CD8-positive, alpha-beta memory T cell (primary cell): ENCODE data around the gene VCL. TPM values are rescaled to one million over a fixed set of nuclear protein-coding genes. Genes with fewer than 3 reads are reported as not detected.
"Not testable (repeated sequence)": the region's sequence is repeated elsewhere in the genome, so short reads cannot be mapped to it uniquely, and the experiment has no call there.

Experiments used
- CTCF ChIA-PET: fragments of 350-600 bp; sonication (Branson Sonifier 250); formaldehyde crosslinking; loops from one replicate; lab custom pipeline; 2021; ENCODE audit warnings: antibody characterized with exemption; lab: Charles Lee
- POLR2A ChIA-PET: fragments of 350-600 bp; sonication (Branson Sonifier 250); formaldehyde crosslinking; loops from one replicate; lab custom pipeline; 2021; ENCODE audit warnings: antibody characterized with exemption; lab: Charles Lee
- DNase-seq, 5 donors: peaks; one replicate each; pipeline versions ENCODE4 v3.0.0 to v3.0.0-alpha.2; 2020 to 2022; ENCODE audit warnings: mixed read lengths in 1 of 5
- H3K27ac ChIP-seq: one replicate; pipeline ENCODE4 v1.7.0; 2013; ENCODE audit warnings: low read depth, mild to moderate bottlenecking, low read length, moderate library complexity
- H3K27me3 ChIP-seq: 2 replicates; pipeline ENCODE4 v1.7.0; 2013; ENCODE audit warnings: low read length, mild to moderate bottlenecking; ENCODE audit not compliant: insufficient read depth, poor library complexity, severe bottlenecking
- H3K36me3 ChIP-seq: 2 replicates; pipeline ENCODE4 v1.7.0; 2013; ENCODE audit warnings: mild to moderate bottlenecking, low read length, moderate library complexity; ENCODE audit not compliant: insufficient read depth
- H3K4me1 ChIP-seq: 2 replicates; pipeline ENCODE4 v1.7.0; 2013; ENCODE audit warnings: mild to moderate bottlenecking, low read length, moderate library complexity; ENCODE audit not compliant: insufficient read depth
- H3K4me3 ChIP-seq: 2 replicates; pipeline ENCODE4 v1.7.0; 2013; ENCODE audit warnings: mild to moderate bottlenecking, low read length
- H3K9me3 ChIP-seq: 2 replicates; pipeline ENCODE4 v1.7.0; 2013; ENCODE audit warnings: mild to moderate bottlenecking, low read length
- H3K27ac Mint-ChIP-seq, 8 donors: one replicate each; pipeline ENCODE4 v1.8.0; 2020 to 2021; ENCODE audit warnings: mixed read lengths in 8 of 8, mild to moderate bottlenecking in 6 of 8, inconsistent platforms in 3 of 8, moderate library complexity in 3 of 8
- H3K27me3 Mint-ChIP-seq, 2 donors: one replicate each; pipeline ENCODE4 v1.8.0; 2020 to 2021; ENCODE audit warnings: mixed read lengths in 2 of 2, mild to moderate bottlenecking in 1 of 2, moderate library complexity in 1 of 2
- H3K36me3 Mint-ChIP-seq, 3 donors: one replicate each; pipeline ENCODE4 v1.8.0; 2020 to 2021; ENCODE audit warnings: mixed read lengths in 3 of 3, inconsistent platforms in 1 of 3, mild to moderate bottlenecking in 1 of 3
- H3K4me1 Mint-ChIP-seq, 3 donors: one replicate each; pipeline ENCODE4 v1.8.0; 2020 to 2021; ENCODE audit warnings: mixed read lengths in 3 of 3, inconsistent platforms in 1 of 3, mild to moderate bottlenecking in 1 of 3
- H3K4me3 Mint-ChIP-seq, 7 donors: one replicate each; pipeline ENCODE4 v1.8.0; 2020 to 2021; ENCODE audit warnings: mixed read lengths in 7 of 7, mild to moderate bottlenecking in 6 of 7, moderate library complexity in 4 of 7, inconsistent platforms in 2 of 7
- H3K9me3 Mint-ChIP-seq, 5 donors: one replicate each; pipeline ENCODE4 v1.8.0; 2020 to 2022; ENCODE audit warnings: mixed read lengths in 5 of 5, mild to moderate bottlenecking in 3 of 5, moderate library complexity in 2 of 5, inconsistent platforms in 1 of 5
- polyA plus RNA-seq: library from polyadenylated mRNA; unstranded; fragments of 300-500 nt; fragmentation: Illumina TruSeq; gene quantifications from one replicate; pipeline ENCODE4 v1.2.3, GENCODE V29; 2021
- total RNA-seq, 2 experiments: library from RNA; stranded (reverse); gene quantifications; one replicate each; pipeline ENCODE4 v1.2.3, GENCODE V29; 2021

VCL gene
- total and polyA plus RNA-seq, 3 experiments from 2014 or later: 30.6 to 43.7 (median 31.2) TPM

DNA sequence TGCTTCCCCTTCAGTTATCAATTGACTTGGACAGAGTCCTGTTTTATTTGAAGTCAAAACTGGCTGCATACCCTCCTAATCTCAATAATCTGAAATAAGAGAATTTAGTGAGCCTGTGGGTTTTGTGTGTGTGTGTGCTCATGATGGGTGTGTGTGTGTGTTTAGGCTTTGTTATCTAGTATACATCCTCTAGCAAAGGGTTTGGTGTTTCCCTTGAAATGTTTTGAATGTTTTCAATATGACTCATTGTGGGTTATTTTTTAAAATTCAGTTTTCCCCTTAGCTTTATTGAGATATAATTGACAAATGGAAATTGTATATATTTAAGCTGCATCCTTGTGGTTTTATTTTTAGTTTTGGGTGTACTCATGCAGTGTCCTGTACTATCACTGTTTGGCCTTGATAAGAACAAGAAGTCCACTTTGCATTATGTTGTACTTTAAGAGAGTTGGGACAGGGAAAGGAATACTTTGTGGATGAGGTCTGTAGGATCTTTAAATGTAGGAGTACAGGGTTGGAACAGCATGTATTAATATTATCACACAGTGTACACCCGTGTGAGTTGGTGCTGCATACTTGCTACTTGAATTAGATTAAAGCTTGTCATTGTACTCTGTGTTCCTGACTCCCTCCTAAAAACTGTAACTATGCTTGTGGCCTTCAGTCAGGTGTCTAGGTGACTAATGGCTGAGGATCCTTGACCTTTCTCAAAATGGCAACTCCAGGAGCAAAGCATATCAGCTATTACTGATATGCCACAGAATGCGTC, 58.3 kb downstream of the VCL start:
- Mint-ChIP-seq H3K27me3 (no peaks in the 10 kb centered on the region), H3K27ac (peak overlapping the region in 5 of 8 donors; percentile 8 to 51 (median 36)), H3K4me3 (peak overlapping the region in 2 of 7 donors; percentile 6 to 11), H3K4me1 (peaks cover 35 to 45% (median 39%) of the 10 kb centered on the region in 3 donors), H3K9me3 (no peaks in the 10 kb centered on the region), H3K36me3 (peaks cover 0 to 4% (median 0%) of the 10 kb centered on the region in 3 donors)
- peaks cover 12% of the 10 kb centered on the region for H3K4me1 ChIP-seq
- no peak for DNase-seq
- CTCF ChIA-PET: interaction anchor here (0.7 to 1.4 kb wide), 5 partner anchors 52 to 177 kb away, joined by 3 read pairs; no protein-coding TSS in a partner anchor
- no peaks in the 10 kb centered on the region for H3K36me3 ChIP-seq
- no peak overlapping the region for H3K4me3 ChIP-seq
- H3K27ac ChIP-seq: no peak overlapping the region
- POLR2A ChIA-PET: no interaction called here
- no peaks in the 10 kb centered on the region for H3K27me3 ChIP-seq
- H3K9me3 ChIP-seq: no peaks in the 10 kb centered on the region

DNA sequence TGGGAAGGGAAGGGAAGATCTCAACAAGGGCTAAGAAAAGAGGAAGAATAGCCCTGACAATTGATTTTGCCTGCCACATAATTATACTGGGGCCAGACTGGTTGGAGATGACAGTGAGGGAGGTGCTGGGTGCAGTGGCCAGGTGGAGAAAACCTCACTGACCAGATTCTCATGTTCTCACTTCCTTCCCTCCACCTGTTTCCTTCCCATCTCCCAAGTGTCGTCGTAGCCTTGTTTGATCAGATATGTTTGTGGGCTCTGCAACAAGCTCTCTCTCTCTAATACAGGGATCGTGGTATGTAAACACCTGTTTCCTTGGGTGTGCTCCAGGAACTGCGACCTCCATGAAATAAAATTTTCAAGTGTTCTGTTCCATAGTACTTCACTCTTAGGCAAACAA, 60.2 kb downstream of the VCL start:
- Histone ChIP-seq H3K27me3 (no peaks in the 10 kb centered on the region), H3K4me3 (no peak overlapping the region), H3K36me3 (no peaks in the 10 kb centered on the region), H3K9me3 (no peaks in the 10 kb centered on the region), H3K27ac (no peak overlapping the region), H3K4me1 (peaks cover 12% of the 10 kb centered on the region)
- H3K4me1 Mint-ChIP-seq: peaks cover 35 to 43% (median 38%) of the 10 kb centered on the region in 3 donors
- POLR2A ChIA-PET: interaction anchor here (0.7 kb wide), 1 partner anchor 43 kb away, joined by 4 read pairs; no protein-coding TSS in a partner anchor
- H3K9me3 Mint-ChIP-seq: no peaks in the 10 kb centered on the region
- CTCF ChIA-PET: interaction anchor here (1.0 to 1.7 kb wide), 5 partner anchors 19 to 118 kb away, joined by 3 to 4 read pairs (median 3); no protein-coding TSS in a partner anchor
- no peak for DNase-seq
- peak overlapping the region; percentile 5 to 65 (median 58) for H3K4me3 Mint-ChIP-seq
- H3K27ac Mint-ChIP-seq: peak overlapping the region in 7 of 8 donors; percentile 1 to 79 (median 69)
- H3K27me3 Mint-ChIP-seq: no peaks in the 10 kb centered on the region
- peaks cover 1 to 5% (median 4%) of the 10 kb centered on the region in 3 donors for H3K36me3 Mint-ChIP-seq

DNA sequence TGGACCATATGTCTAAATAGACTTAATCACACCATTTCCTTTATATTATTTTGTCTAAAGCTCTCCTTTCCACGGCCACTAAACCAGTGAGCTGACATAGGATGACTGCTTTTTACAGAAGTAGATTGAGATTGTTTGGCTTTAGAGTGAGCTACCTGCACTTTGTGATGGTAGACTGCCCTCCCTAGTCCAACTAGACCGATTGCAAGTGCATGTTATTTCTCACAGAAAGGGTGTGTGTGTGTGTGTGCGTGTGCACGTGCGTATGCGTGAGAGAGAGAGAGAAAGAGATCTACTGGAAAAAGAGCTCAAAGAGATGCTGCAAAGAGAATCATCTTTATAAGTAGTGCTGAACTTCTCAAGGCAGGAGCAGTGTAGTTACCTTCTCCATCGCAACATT, 60.7 kb downstream of the VCL start:
- peaks cover 12% of the 10 kb centered on the region for H3K4me1 ChIP-seq
- no peaks in the 10 kb centered on the region for H3K27me3 ChIP-seq
- Mint-ChIP-seq H3K27ac (peak overlapping the region in 5 of 8 donors; percentile 0 to 52 (median 5)), H3K27me3 (no peaks in the 10 kb centered on the region), H3K4me3 (peak overlapping the region in 3 of 7 donors; percentile 2 to 30 (median 3)), H3K4me1 (peaks cover 34 to 43% (median 34%) of the 10 kb centered on the region in 3 donors), H3K9me3 (peaks cover 0 to 2% (median 0%) of the 10 kb centered on the region in 5 donors), H3K36me3 (peaks cover 7 to 11% (median 8%) of the 10 kb centered on the region in 3 donors)
- CTCF ChIA-PET: interaction anchor here (0.6 to 1.7 kb wide), 6 partner anchors 13 to 118 kb away, joined by 3 to 4 read pairs (median 3); no protein-coding TSS in a partner anchor
- no peak overlapping the region for H3K4me3 ChIP-seq
- no peaks in the 10 kb centered on the region for H3K36me3 ChIP-seq
- POLR2A ChIA-PET: interaction anchor here (0.7 kb wide), 1 partner anchor 42 kb away, joined by 4 read pairs; no protein-coding TSS in a partner anchor
- DNase-seq: peak in 2 of 5 donors; percentile 9 to 17
- H3K27ac ChIP-seq: no peak overlapping the region
- no peaks in the 10 kb centered on the region for H3K9me3 ChIP-seq

DNA sequence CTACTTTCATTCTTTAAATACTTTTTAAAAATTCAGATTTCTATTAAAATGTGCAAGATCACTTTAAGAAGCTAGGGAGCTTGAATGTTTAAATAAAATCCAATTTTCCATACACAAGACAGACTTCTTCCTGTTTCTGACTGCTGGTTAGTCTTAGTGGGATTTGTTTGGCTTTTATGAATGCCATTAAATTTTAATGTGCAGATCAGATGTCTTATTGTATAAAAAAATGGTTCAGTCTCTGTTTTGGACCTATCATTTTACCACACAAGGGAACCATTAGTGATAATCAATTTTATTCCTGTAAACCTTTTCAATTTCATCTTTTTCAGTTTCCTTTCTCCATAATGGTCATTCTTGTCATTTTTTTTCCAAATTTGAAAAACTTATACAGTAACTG, 63.2 kb downstream of the VCL start:
- Mint-ChIP-seq H3K4me3 (no peak overlapping the region), H3K27ac (no peak overlapping the region), H3K9me3 (peaks cover 0 to 2% (median 0%) of the 10 kb centered on the region in 5 donors), H3K27me3 (no peaks in the 10 kb centered on the region), H3K4me1 (peaks cover 23 to 31% (median 26%) of the 10 kb centered on the region in 3 donors), H3K36me3 (peaks cover 7 to 18% (median 12%) of the 10 kb centered on the region in 3 donors)
- H3K36me3 ChIP-seq: no peaks in the 10 kb centered on the region
- DNase-seq: no peak
- H3K9me3 ChIP-seq: no peaks in the 10 kb centered on the region
- POLR2A ChIA-PET: no interaction called here
- H3K27me3 ChIP-seq: no peaks in the 10 kb centered on the region
- CTCF ChIA-PET: no interaction called here
- H3K4me1 ChIP-seq: peaks cover 12% of the 10 kb centered on the region
- no peak overlapping the region for H3K4me3 ChIP-seq
- no peak overlapping the region for H3K27ac ChIP-seq

DNA sequence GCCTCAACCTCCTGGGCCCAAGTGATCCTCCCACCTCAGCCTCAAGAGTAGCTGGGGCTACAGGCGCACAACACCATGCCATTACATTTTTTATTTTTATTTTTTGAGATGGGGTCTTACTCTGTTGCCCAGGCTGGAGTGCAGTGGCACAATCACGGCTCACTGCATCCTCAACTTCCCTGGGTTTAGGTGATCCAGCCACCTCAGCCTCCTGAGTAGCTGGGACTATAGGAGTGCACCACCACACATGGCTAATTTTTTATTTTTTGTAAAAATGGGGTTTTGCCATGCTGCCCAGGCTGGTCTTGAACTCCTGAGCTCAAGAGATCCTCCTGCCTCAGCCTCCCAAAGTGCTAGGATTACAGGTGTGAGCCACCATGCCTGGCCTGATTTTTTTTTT, 64.1 kb downstream of the VCL start:
- POLR2A ChIA-PET: interaction anchor here (0.7 kb wide), 1 partner anchor 205 kb away, joined by 6 read pairs; no protein-coding TSS in a partner anchor

DNA sequence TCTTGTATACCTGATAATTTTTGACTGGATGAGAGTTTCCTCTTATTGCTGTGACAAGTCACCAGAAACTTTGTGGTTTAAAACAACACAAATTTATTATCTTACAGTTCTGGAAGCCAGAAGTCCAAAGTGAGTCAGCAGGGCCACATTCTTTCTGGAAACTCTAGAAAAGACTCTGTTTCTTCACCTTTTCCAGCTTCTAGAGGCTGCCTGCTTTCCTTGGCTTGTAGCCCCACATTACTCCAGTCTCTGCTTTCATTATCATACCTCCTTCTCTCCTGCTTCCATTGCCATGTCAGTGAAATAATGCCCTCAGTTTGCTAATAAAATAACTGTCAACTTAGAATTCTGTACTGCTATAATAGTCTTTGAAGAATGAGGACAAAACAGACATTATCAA, 65.3 kb downstream of the VCL start:
- H3K36me3 Mint-ChIP-seq: peaks cover 7 to 21% (median 15%) of the 10 kb centered on the region in 3 donors
- ChIA-PET CTCF (no interaction called here), POLR2A (no interaction called here)
- no peak overlapping the region for H3K4me3 ChIP-seq
- peaks cover 6% of the 10 kb centered on the region for H3K4me1 ChIP-seq
- H3K36me3 ChIP-seq: no peaks in the 10 kb centered on the region
- peaks cover 0 to 2% (median 0%) of the 10 kb centered on the region in 5 donors for H3K9me3 Mint-ChIP-seq
- no peaks in the 10 kb centered on the region for H3K9me3 ChIP-seq
- no peaks in the 10 kb centered on the region for H3K27me3 Mint-ChIP-seq
- no peak for DNase-seq
- H3K4me3 Mint-ChIP-seq: no peak overlapping the region
- H3K27me3 ChIP-seq: no peaks in the 10 kb centered on the region
- no peak overlapping the region for H3K27ac Mint-ChIP-seq
- H3K4me1 Mint-ChIP-seq: peaks cover 7 to 18% (median 12%) of the 10 kb centered on the region in 3 donors
- no peak overlapping the region for H3K27ac ChIP-seq

More for the DNA sequence above, 64.1 kb downstream of the VCL start:
- DNase-seq, H3K27me3 Mint-ChIP-seq, H3K9me3 Mint-ChIP-seq, H3K4me3 ChIP-seq, CTCF ChIA-PET, H3K4me3 Mint-ChIP-seq, H3K27ac Mint-ChIP-seq, H3K36me3 ChIP-seq, H3K27ac ChIP-seq, H3K27me3 ChIP-seq, H3K9me3 ChIP-seq: not testable (repeated sequence)
- Mint-ChIP-seq H3K36me3 (peaks cover 7 to 21% (median 12%) of the 10 kb centered on the region in 3 donors), H3K4me1 (peaks cover 16 to 25% (median 20%) of the 10 kb centered on the region in 3 donors)
- H3K4me1 ChIP-seq: peaks cover 12% of the 10 kb centered on the region

DNA sequence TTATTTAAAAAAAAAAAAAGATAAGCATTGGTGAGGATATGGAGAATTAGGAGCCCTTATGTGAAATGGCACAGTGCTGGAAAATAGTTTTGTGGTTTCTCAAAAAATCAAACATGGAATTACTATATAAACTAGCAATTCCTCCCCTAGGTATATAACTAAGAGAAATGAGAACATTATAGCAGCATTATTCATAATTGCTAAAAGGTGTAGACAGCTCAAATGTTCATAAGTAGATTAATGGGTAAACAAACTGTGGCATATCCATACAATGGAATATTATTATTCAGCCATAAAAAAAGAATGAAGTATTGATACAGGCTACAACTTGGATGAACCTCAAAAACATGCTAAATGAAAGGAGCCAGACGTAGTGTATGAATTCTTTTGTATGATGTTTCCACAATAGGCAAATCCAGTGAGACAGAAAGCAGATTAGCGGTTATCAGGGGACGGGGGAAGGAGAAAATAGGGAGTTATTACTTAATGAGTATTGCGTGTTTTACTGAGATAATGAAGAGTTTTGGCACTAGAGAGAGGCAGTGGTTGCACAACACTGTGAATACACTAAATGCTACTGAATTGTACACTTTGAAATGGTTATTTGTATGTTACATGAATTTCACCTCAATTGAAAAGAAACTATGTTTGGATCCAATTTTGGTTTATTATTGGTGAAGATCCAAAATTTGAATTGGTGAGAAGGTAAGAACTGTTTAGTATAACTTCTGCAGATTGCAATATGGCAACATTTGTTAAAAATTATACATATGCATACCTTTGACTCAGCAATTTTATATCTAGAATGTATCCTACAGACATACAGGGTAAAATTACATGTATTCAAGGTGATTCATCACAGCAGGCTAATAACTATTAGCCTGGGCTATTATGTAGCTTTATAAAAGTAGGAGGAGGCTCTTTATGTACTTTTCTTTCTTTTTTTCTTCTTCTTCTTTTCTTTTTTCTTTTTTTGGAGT, 69.7 kb downstream of the VCL start:
- Histone ChIP-seq H3K9me3 (no peaks in the 10 kb centered on the region), H3K27ac (no peak overlapping the region), H3K4me1 (no peaks in the 10 kb centered on the region), H3K4me3 (no peak overlapping the region), H3K27me3 (no peaks in the 10 kb centered on the region), H3K36me3 (no peaks in the 10 kb centered on the region)
- ChIA-PET POLR2A (no interaction called here), CTCF (interaction anchor here (0.9 kb wide), 1 partner anchor 10 kb away, joined by 3 read pairs; no protein-coding TSS in a partner anchor)
- Mint-ChIP-seq H3K36me3 (peaks cover 7 to 37% (median 26%) of the 10 kb centered on the region in 3 donors), H3K27me3 (no peaks in the 10 kb centered on the region), H3K9me3 (peaks cover 0 to 2% (median 0%) of the 10 kb centered on the region in 5 donors), H3K27ac (no peak overlapping the region), H3K4me1 (peaks cover 0 to 3% (median 0%) of the 10 kb centered on the region in 3 donors), H3K4me3 (no peak overlapping the region)
- no peak for DNase-seq
